B cell (primary cell): ENCODE measurements around the gene LRRC15.

Source experiments
- CTCF ChIP-seq: fragments of 200-600 bp; IDR thresholded peaks from one replicate; pipeline ENCODE4 v1.8.0; 2022; ENCODE audit warnings: antibody characterized with exemption, mild to moderate bottlenecking
- EZH2 ChIP-seq: IDR thresholded peaks from 2 replicates; pipeline ENCODE4 v1.6.1; 2012; ENCODE audit warnings: borderline replicate concordance, low read depth, mild to moderate bottlenecking, moderate library complexity, low read length; ENCODE audit not compliant: insufficient read depth, poor library complexity, severe bottlenecking

DNA sequence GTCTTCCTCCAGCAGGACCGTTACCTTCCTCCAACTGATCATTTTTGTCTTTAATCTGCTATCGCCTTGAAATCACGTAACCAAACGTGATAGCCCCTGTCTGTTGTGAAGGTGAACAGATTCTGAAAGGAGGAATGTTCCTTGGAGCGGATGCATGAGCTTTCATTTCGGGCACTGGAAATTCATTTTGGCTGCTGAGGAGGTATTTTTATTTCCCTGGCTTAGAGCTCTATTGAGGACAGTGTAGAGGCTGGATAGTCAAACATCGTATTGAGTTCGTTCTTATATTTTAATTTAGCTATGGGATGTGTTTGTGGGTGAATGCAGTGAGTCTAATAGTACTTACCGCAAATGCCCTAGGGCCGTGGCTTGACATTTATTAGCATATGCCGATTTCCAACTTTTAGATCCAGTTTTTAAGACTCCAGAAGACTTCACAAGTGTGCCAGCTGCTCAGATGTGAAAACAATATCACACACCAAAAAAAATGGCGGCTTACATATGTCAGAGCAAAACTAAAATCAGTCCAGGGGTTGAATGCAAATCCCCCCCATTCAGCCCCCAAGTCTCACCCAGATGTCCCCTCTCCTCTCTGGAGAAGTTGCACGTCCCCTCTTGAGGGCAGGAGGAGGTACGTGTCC lies 40.5 kb downstream of the LRRC15 start:
- TF ChIP-seq CTCF (no peak), EZH2 (no peak)
